Measurements from ENCODE around the gene KLHL1. TPM values are rescaled to one million over a fixed set of nuclear protein-coding genes. Genes with fewer than 3 reads are reported as not detected.

Gene KLHL1
- total RNA-seq, 4 donors from 2014 or later, result not detected

DNA sequence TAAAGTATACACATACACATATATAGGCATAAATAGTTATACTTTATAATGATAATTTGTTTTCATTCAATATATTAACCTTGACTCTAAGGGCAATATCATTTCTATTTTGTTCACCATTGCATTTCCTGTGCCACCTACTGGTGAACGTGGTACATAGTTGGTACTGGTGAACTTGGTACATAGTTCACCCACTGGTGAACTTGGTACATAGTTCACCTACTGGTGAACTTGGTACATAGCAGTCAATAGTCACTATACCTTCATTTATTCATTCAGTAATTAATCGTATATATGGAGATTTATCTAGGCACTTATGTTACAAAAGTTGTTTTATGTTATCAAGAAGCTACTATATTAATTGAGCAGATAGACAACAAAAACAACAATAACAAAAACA, 173.2 kb downstream of the KLHL1 start:
- no peaks in the 10 kb centered on the region for H3K27me3 ChIP-seq
- in situ Hi-C loops (cut with MboI; ENCODE audit: low sequenced_read_pairs in 4 of 4), result no loop called here
- no peak for ATAC-seq
- H3K36me3 ChIP-seq, result no peaks in the 10 kb centered on the region
- TF ChIP-seq, protein P1, sequence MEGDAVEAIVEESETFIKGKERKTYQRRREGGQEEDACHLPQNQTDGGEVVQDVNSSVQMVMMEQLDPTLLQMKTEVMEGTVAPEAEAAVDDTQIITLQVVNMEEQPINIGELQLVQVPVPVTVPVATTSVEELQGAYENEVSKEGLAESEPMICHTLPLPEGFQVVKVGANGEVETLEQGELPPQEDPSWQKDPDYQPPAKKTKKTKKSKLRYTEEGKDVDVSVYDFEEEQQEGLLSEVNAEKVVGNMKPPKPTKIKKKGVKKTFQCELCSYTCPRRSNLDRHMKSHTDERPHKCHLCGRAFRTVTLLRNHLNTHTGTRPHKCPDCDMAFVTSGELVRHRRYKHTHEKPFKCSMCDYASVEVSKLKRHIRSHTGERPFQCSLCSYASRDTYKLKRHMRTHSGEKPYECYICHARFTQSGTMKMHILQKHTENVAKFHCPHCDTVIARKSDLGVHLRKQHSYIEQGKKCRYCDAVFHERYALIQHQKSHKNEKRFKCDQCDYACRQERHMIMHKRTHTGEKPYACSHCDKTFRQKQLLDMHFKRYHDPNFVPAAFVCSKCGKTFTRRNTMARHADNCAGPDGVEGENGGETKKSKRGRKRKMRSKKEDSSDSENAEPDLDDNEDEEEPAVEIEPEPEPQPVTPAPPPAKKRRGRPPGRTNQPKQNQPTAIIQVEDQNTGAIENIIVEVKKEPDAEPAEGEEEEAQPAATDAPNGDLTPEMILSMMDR (IDR thresholded peaks at IDR 0.05 in 4 of 5, conservative IDR thresholded peaks at IDR 0.05 in 1 of 5), result no peak
- no peak for TF ChIP-seq POLR2A (IDR thresholded peaks at IDR 0.05)
- no peak overlapping the region for H3K4me3 ChIP-seq
- DNase-seq, result no peak
- H3K27ac ChIP-seq, result no peak overlapping the region
- H3K4me1 ChIP-seq, result no peaks in the 10 kb centered on the region
- intact Hi-C loops (cut with DNase I; ENCODE audit: low total_unique reads), result no loop called here
- no peaks in the 10 kb centered on the region for H3K9me3 ChIP-seq

DNA sequence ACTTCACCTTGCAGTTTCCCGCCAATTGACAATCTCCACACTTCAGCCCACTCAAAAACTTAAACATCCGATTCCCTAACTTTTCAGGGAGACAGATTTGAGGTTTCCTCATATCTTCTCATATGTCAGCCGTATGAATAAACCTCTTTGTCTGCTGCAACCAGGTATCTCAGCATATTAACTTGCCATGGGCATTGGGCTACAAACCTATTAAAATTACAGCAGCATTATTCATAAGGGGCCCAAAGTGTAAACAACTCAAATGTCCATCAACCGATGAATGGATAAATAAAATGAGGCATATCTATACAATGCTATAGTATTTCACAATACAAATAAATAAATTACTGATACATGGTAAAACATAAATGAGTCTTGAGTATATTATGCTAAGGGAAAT, 180.0 kb downstream of the KLHL1 start:
- Histone ChIP-seq H3K9me3 (no peaks in the 10 kb centered on the region), H3K4me3 (no peak overlapping the region), H3K27ac (no peak overlapping the region), H3K4me1 (no peaks in the 10 kb centered on the region), H3K27me3 (no peaks in the 10 kb centered on the region), H3K36me3 (no peaks in the 10 kb centered on the region)
- intact Hi-C loops (cut with DNase I; ENCODE audit: low total_unique reads), result no loop called here
- in situ Hi-C loops (cut with MboI; ENCODE audit: low sequenced_read_pairs in 4 of 4), result no loop called here
- DNase-seq, result no peak
- no peak for ATAC-seq
- TF ChIP-seq POLR2A (IDR thresholded peaks at IDR 0.05), result no peak
- TF ChIP-seq, protein P1 (IDR thresholded peaks at IDR 0.05 in 4 of 5, conservative IDR thresholded peaks at IDR 0.05 in 1 of 5), result no peak

DNA sequence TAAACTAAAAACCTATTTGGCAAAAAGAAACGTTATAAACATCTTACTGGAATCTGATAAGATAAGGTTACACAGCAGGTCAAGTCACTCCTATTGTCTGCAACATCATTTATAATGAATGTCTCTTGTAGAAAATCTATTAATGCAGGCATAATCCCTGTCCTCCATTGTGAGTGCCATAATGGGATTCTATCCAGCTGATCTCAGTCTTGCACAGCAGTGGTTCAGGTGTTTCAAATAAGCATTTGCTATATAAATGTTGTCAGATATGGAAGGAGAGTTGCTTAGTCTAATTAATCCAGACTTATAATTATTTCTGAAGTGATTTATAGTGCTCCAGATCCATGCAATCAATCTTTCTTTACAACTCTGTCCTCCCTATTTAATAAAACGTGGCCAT, 187.1 kb downstream of the KLHL1 start:
- no peak for ATAC-seq
- Histone ChIP-seq H3K27me3 (no peaks in the 10 kb centered on the region), H3K27ac (no peak overlapping the region), H3K4me3 (no peak overlapping the region), H3K4me1 (no peaks in the 10 kb centered on the region), H3K36me3 (no peaks in the 10 kb centered on the region), H3K9me3 (no peaks in the 10 kb centered on the region)
- intact Hi-C loops (cut with DNase I; ENCODE audit: low total_unique reads) (no loop called here), in situ Hi-C loops (cut with MboI; ENCODE audit: low sequenced_read_pairs in 4 of 4) (no loop called here)
- TF ChIP-seq, protein P1 (IDR thresholded peaks at IDR 0.05 in 4 of 5, conservative IDR thresholded peaks at IDR 0.05 in 1 of 5), result no peak
- TF ChIP-seq POLR2A (IDR thresholded peaks at IDR 0.05), result no peak
- no peak for DNase-seq

DNA sequence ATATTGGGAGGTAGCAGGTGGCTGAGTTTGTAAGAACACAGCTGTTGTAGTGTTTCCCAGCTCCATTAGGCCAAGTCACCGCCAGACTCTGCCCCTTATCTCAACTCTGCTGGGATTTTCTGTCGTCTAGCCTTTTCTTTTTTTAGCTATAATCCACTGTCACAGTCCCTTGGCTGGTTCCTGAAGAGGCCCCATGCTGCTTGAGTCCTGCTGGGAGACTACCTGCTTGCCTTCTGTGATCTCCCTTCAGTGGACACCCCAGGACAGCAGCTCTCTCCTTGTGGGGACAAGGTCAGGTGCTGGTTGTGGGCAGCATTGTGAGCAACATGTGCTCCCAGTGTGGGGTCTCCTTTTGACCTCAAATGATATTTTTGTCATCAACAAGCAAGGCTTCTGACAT, 195.6 kb downstream of the KLHL1 start:
- in situ Hi-C loops (cut with MboI; ENCODE audit: low sequenced_read_pairs in 4 of 4) (no loop called here), intact Hi-C loops (cut with DNase I; ENCODE audit: low total_unique reads) (no loop called here)
- Histone ChIP-seq H3K36me3 (no peaks in the 10 kb centered on the region), H3K4me3 (no peak overlapping the region), H3K4me1 (no peaks in the 10 kb centered on the region), H3K9me3 (no peaks in the 10 kb centered on the region), H3K27ac (no peak overlapping the region), H3K27me3 (no peaks in the 10 kb centered on the region)
- TF ChIP-seq, protein P1 (IDR thresholded peaks at IDR 0.05 in 4 of 5, conservative IDR thresholded peaks at IDR 0.05 in 1 of 5), result no peak
- no peak for TF ChIP-seq POLR2A (IDR thresholded peaks at IDR 0.05)
- ATAC-seq (no peak), DNase-seq (no peak)

DNA sequence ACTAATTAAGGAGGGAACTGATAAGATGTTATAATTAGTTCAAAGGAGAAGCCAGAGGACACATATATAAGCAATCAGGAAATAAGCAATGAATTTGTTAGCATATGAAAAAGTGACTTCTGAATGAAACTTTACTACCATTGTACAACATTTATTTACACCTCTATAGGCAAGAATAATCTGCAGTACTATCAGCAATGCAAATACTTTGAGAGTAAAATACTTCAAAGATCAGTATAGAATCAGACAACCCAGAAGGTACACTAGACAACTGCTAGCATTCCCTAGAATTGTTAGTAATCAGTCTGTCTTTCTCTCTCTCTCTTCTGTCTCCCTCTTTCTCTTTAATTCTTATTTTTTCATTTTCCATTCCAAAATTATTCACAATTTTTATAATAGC, 197.5 kb downstream of the KLHL1 start:
- no peaks in the 10 kb centered on the region for H3K9me3 ChIP-seq
- no peaks in the 10 kb centered on the region for H3K36me3 ChIP-seq
- no peaks in the 10 kb centered on the region for H3K4me1 ChIP-seq
- in situ Hi-C loops (cut with MboI; ENCODE audit: low sequenced_read_pairs in 4 of 4) (no loop called here), intact Hi-C loops (cut with DNase I; ENCODE audit: low total_unique reads) (no loop called here)
- DNase-seq (no peak), ATAC-seq (no peak)
- no peak overlapping the region for H3K4me3 ChIP-seq
- no peak for TF ChIP-seq POLR2A (IDR thresholded peaks at IDR 0.05)
- TF ChIP-seq, protein P1 (IDR thresholded peaks at IDR 0.05 in 4 of 5, conservative IDR thresholded peaks at IDR 0.05 in 1 of 5), result no peak
- H3K27me3 ChIP-seq, result no peaks in the 10 kb centered on the region
- H3K27ac ChIP-seq, result no peak overlapping the region
